Measurements from ENCODE around the gene TAF6.

TAF6 gene

DNA sequence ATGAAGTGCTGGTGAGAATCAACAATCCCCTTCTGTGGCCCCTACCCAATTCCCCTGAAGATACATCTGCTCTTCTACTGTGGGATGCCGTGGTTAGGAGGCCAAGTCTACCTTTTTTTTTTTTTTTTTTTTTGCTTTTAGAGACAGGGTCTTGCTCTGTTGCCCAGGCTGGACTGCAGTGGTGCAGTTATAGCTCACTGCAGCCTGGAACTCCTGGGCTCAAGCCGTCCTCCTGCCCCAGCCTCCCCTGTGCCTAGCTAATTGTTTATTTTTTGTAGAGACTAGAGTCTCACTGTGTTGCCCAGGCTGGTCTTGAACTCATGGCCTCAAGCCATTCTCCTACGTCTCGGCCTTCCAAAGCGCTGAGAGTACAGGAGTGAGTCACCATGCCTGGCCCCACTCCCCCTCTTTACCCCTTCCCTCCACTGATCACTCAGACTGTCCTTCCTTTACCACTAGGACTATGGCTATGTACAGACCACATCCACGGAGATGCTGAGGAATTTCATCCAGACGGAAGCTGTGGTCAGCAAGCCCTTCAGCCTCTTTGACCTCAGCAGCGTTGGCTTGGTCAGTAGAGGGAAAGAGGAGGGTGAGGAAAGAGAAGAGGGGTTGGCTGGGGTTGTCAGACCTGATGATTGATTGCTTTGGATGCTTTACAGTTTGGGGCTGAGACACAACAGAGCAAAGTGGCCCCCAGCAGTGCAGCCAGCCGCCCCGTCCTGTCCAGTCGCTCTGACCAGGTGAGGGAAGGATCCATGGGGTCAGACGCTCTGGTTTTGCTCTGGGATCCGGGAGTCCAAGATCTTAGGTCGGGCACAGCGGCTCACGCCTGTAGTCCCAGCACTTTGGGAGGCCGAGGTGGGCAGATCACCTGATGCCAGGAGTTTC, 16.0 kb downstream of the TAF6 start:
- TF ChIP-seq, protein P1, sequence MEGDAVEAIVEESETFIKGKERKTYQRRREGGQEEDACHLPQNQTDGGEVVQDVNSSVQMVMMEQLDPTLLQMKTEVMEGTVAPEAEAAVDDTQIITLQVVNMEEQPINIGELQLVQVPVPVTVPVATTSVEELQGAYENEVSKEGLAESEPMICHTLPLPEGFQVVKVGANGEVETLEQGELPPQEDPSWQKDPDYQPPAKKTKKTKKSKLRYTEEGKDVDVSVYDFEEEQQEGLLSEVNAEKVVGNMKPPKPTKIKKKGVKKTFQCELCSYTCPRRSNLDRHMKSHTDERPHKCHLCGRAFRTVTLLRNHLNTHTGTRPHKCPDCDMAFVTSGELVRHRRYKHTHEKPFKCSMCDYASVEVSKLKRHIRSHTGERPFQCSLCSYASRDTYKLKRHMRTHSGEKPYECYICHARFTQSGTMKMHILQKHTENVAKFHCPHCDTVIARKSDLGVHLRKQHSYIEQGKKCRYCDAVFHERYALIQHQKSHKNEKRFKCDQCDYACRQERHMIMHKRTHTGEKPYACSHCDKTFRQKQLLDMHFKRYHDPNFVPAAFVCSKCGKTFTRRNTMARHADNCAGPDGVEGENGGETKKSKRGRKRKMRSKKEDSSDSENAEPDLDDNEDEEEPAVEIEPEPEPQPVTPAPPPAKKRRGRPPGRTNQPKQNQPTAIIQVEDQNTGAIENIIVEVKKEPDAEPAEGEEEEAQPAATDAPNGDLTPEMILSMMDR (IDR thresholded peaks at IDR 0.05; ENCODE audit: extremely low read depth, missing control alignments) = no peak
- DNase-seq (ENCODE audit: low spot score) = no peak

DNA sequence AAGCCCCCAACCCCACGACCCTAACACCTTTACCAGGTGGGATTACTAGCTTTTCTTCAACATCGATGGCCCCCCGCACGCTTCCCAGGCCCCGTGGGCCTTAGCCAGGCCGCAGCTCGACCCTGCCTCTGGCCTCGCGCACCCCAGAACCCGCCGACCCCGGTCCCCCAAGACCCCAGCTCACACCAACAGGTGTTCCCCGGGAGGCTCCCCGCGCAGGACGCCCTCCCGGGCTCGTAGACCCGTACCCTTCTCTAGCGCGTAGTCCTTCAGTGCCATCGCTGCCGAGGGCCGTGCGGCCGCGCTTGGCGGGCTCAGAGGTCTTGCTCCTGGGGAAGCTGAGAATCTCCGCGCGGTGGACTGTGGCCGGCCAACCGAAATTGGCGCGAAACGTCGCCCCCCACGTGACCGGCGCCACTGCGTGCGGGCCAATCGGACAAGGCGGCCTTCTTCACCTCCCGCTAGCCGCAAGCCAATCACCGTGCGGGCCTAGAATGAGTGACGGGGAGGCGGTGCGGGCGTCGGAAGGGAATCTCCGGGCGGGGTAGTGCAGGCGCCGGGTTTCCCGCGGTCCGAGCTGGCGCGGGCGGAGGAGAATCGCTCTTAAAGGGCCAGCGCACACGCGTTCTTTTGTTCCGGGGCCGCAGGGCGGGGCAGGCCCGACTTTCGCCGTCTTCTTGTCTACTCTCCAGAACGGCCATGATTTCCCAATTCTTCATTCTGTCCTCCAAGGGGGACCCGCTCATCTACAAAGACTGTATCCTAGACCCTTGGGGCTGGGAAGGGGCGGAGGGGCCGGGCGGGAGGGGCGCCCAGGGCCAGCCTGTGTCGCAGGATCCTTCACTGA, 17.9 kb downstream of the TAF6 start, which contains the start of the genes AP4M1 and MCM7:
TSS of gene AP4M1 (plus strand) at position 628 of the 847 bp plus-strand sequence. CDS start at position 700, 72 bp downstream.
TSS of gene MCM7 (minus strand) at position 382 of the 847 bp plus-strand sequence. CDS start at position 279, 103 bp downstream.
- TF ChIP-seq, protein P1 (IDR thresholded peaks at IDR 0.05; ENCODE audit: extremely low read depth, missing control alignments) = no peak
- DNase-seq (ENCODE audit: low spot score) = peak; percentile 99

DNA sequence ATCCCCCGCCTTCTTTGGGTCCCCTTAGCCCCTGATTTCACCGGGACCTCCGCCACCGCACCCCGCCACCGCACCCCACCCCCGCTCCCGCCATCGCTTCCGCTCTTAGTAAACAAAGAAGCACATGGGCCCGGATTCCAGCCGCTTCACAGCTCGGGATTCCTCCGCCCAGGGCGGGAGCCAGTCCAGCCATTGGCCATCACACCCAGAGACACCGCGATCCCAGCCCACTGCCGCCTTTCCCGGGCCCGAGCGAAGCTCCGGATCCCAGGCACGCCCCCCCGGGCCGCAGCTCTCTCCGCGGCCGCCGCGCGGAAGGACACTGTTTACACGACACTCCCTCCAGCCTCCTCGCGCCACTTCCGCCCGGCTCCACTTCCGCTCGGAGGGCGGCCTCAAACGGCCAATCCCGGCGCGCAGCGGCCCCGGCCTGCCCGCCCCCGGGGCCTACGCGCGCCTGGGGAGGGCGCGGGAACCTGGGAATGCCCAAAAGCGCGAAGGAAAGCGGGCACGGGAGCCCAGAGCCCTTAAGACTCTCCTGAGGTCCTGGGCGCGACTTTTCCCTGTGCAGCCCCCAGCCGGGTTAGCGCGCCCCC, 18.6 kb downstream of the TAF6 start:
- DNase-seq (ENCODE audit: low spot score) = peak; percentile 95
- TF ChIP-seq, protein P1 (IDR thresholded peaks at IDR 0.05; ENCODE audit: extremely low read depth, missing control alignments) = no peak

DNA sequence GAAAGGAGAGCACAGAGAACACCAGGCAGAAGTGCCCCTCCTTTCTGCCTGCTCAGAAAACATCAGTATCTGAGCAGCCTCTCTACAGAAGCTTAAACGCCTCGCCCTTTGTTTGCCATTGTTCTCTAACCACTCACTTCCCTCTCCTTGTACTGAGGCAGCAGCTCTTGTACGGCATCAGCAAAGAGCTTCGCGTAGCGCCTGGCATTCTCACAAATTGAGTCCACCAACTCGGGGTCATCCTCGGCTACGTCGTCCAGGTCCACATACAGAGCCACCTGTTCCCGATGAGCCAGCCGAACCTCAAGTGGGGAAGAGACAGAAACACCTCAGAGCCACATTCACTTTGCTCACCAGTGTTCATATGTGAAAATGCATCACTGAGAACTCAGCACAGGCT, 19.7 kb downstream of the TAF6 start:
- no peak for DNase-seq (ENCODE audit: low spot score)
- TF ChIP-seq, protein P1 (IDR thresholded peaks at IDR 0.05; ENCODE audit: extremely low read depth, missing control alignments) = no peak

DNA sequence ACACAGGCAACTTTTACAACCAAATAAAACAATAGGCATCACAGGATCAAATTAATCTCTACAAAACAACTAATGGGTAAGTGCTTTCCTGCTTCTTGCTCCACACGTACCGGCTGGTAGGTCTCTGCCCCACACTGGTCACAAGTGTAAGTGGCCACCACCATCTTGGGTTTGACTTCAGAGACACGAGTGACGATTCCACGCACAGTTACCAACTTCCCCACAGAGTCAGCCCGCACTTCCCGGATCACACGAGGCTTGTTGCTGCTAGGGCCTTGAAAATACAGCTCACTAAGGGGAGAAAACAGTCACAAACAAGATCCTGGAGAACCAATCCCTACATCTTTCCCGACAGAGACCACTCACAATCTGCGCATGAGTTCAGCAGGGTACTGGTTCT, 20.2 kb downstream of the TAF6 start:
- no peak for DNase-seq (ENCODE audit: low spot score)
- TF ChIP-seq, protein P1 (IDR thresholded peaks at IDR 0.05; ENCODE audit: extremely low read depth, missing control alignments) = no peak

DNA sequence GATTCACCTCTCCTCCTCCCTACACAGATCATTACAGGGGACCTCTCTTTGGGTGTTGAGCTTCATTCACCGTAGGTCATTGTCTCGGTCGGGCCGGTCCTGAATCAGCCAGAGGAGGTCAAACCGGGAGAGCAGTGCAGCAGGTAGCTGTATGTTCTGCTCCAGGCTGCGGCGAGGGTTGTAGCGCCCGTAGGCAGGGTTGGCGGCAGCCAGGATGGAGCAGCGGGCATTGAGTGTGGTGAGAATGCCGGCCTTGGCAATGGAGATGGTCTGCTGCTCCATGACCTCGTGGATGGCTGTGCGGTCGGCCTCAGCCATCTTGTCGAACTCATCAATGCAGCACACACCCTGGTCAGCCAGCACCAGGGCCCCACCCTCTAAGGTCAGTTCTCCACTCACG, 23.5 kb downstream of the TAF6 start:
- no peak for DNase-seq (ENCODE audit: low spot score)
- TF ChIP-seq, protein P1 (IDR thresholded peaks at IDR 0.05; ENCODE audit: extremely low read depth, missing control alignments) = no peak

Data from GM20000 (cell line).